ENCODE data around the gene CCDC12.

DNA sequence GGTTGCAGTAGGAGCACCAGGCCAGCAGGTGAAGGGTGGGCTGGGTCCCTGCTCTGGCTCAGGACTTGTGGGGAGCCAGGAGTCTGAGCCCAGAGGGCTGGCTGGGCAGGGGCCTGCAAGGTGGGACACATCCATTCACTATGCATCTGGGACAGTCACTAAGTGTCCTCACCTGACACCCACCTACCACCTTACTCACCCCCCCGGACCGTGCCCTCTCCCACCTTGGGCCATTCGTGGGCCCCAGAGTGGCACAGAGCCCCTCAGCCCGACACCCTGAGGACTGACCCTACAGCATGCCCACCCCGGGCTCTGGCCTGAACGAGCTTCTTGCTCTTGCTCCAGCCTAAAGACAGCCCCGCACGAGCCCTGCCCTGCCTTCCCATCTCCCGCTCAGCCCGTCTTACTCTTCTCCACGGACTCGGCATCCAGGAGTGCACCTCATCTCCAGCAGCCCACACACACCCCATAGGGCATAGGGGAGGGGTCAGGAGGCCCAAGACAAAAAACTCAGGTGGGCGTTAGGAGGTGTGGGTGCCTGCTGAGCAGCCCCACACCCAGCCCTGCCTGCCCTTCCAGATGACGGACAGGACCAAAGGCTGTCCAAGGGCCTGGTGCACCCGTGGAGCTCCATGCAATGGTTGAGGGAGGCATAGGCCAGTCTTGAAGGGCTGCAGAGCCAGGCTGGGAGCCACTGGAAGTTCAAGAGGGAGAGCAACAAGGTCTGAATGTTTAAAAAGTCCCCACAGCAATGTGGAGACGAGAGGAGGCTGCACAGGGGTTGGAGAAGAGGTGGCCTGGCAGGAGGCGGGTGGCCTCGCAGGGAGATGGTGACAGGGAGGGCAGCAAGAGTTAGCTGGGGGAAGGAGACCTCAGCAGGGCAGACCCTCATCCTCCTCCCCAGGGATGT is 72.0 kb downstream of the CCDC12 start:
- TF ChIP-seq POLR2AphosphoS5 (IDR thresholded peaks at IDR 0.05; ENCODE audit: borderline replicate concordance, low read depth, low read length) (no peak), EZH2 (IDR thresholded peaks at IDR 0.05) (no peak)

Measured in SK-N-MC (cell line).